Heart right ventricle (tissue), 16 donors: Measurements from ENCODE around the gene HSFY1. TPM values are rescaled to one million over a fixed set of nuclear protein-coding genes. Genes with fewer than 3 reads are reported as not detected.
"Not testable (repeated sequence)": the region's sequence is repeated elsewhere in the genome, so short reads cannot be mapped to it uniquely, and the experiment has no call there.

Experiments used
- ATAC-seq, 8 donors: fragments of 200-7000 bp; cut with Tn5 transposase; one replicate each; pipeline ENCODE4 v1.9.1; 2020; ENCODE audit warnings: mild to moderate bottlenecking in 8 of 8, moderate library complexity in 8 of 8, moderate number of reproducible peaks in 1 of 8
- DNase-seq, 2 donors: peaks; one replicate each; pipeline ENCODE4 v3.0.0-alpha.2; 2020
- H3K27ac ChIP-seq, 10 donors: fragments of 200-600 bp; sonication (generic) in 2 of 10; one replicate each; pipeline versions ENCODE4 v1.5.0 to v1.8.0; 2020 to 2022; ENCODE audit warnings: mild to moderate bottlenecking in 3 of 10
- H3K27me3 ChIP-seq, 7 donors: fragments of 200-600 bp; one replicate each; pipeline ENCODE4 v1.8.0; 2021 to 2022; ENCODE audit warnings: mild to moderate bottlenecking in 2 of 7
- H3K36me3 ChIP-seq, 9 donors: fragments of 200-600 bp; sonication (generic) in 1 of 9; one replicate each; pipeline versions ENCODE4 v1.5.0 to v1.8.0; 2020 to 2022; ENCODE audit warnings: mild to moderate bottlenecking in 2 of 9
- H3K4me1 ChIP-seq, 9 donors: fragments of 200-600 bp; sonication (generic) in 1 of 9; one replicate each; pipeline versions ENCODE4 v1.5.0 to v1.8.0; 2020 to 2022; ENCODE audit warnings: mild to moderate bottlenecking in 4 of 9
- H3K4me3 ChIP-seq, 10 donors: fragments of 200-600 bp; sonication (generic) in 2 of 10; one replicate each; pipeline versions ENCODE4 v1.5.0 to v1.8.0; 2020 to 2022; ENCODE audit warnings: mild to moderate bottlenecking in 7 of 10, moderate library complexity in 2 of 10
- H3K9me3 ChIP-seq, 11 donors: fragments of 200-600 bp in 10 of 11; sonication (generic) in 2 of 11; one replicate each; pipeline versions ENCODE4 v1.5.0 to v1.8.0; 2013 to 2022; ENCODE audit warnings: mild to moderate bottlenecking in 2 of 11, control low read depth in 1 of 11, moderate library complexity in 1 of 11
- WGBS, 2 donors: extraction: QIAGEN DNeasy Blood & Tissue Kit; methylation state at CpG; one replicate each; pipeline ENCODE4 v1.1.7; 2013; ENCODE audit warnings: inconsistent platforms in 1 of 2; 5-methylcytosine and 5-hydroxymethylcytosine counted together
- intact Hi-C, 10 donors: fragments of 100-400 bp; cut with DNase I; formaldehyde crosslinking; loops; one replicate each; pipeline versions ENCODE4 v1.11.1 to v1.14.2; 2022
- long read RNA-seq, 3 donors: library from polyadenylated mRNA; unstranded; transcript quantifications; one replicate each; pipeline ENCODE4 v2.0.0, GENCODE V29; 2020 to 2021
- polyA plus RNA-seq, 2 donors: library from polyadenylated mRNA; stranded (reverse); fragments of 200-250 nt; gene quantifications; one replicate each; pipeline ENCODE4 v1.2.3, GENCODE V29; 2013
- total RNA-seq, 10 donors: library from RNA; stranded (reverse); fragmentation: NEBNext Ultra II Directional in 3 of 10; extraction: Animal tissue kit (Norgen Biotek cat#: 25700) in 3 of 10; gene quantifications; one replicate each; pipeline versions ENCODE4 v1.2.1 to v1.2.4, GENCODE V29; 2021 to 2023
- donor health status: Arrhythmogenic right ventricular cardiomyopathy.
- donor health status: ischemic (EF 13 %, LVEDD 7.1; RV severe dilation, severe dysfunction).
- donor health status: healthy with polysubstance abuse.
- donor health status: DM: no; HTN: yes; CAD: no.
- donor health status: DM: no; HTN: no; CAD: no.
- donor health status: ischemic (EF 25% LVEDD 6.9; RV normal size, moderate dysfunction).
- donor health status: ischemic (EF 25% LVEDD 5.7; RV mildly dilated, moderate dysfunction).
- donor health status: healthy.
- donor health status: DM: yes; HTN: yes; CAD: no.
- donor health status: Ischemic cardiomyopathy.
- donor health status: ischemic (EF 35%, LVEDD 5.7; RV mildly dilated, moderate dysfunction).
- donor health status: nonischemic (EF 11% LVEDD 7.7; RV severe dilation, severe dysfunction).
- donor health status: DM: yes; HTN: yes; CAD: no.
- donor health status: PGD.
- donor health status: ischemic (EF 29% LVEDD 5.4; RV normal size, mild dysfunction).
- donor health status: nonischemic (EF 23%, LVEDD 6.1; RV moderate dilation, normal function).

HSFY1 gene, protein sequence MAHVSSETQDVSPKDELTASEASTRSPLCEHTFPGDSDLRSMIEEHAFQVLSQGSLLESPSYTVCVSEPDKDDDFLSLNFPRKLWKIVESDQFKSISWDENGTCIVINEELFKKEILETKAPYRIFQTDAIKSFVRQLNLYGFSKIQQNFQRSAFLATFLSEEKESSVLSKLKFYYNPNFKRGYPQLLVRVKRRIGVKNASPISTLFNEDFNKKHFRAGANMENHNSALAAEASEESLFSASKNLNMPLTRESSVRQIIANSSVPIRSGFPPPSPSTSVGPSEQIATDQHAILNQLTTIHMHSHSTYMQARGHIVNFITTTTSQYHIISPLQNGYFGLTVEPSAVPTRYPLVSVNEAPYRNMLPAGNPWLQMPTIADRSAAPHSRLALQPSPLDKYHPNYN
- total RNA-seq (not detected), polyA plus RNA-seq (not detected)
- long read RNA-seq, donor 1, result 0 reads
- long read RNA-seq, donor 2, result 0 reads
- long read RNA-seq, donor 3, result 0 reads

GRCh38 chrY:18546420-18546819, at the start of gene HSFY1:
HSFY1 (plus strand) TSS chrY:18546720; CDS start chrY:18546788, 68 bp downstream.
- no CpG with 5 or more reads among the region's 1 CpG for WGBS, 2 donors
- H3K4me1 ChIP-seq, H3K36me3 ChIP-seq, H3K27me3 ChIP-seq, ATAC-seq, H3K27ac ChIP-seq, H3K4me3 ChIP-seq, H3K9me3 ChIP-seq, intact Hi-C loops, DNase-seq: not testable (repeated sequence)

- DNase-seq, H3K27ac ChIP-seq, intact Hi-C loops, H3K27me3 ChIP-seq, ATAC-seq, H3K9me3 ChIP-seq, H3K4me1 ChIP-seq, H3K36me3 ChIP-seq, H3K4me3 ChIP-seq: not testable (repeated sequence)
- no CpG with 5 or more reads among the region's 5 CpGs for whole genome bisulfite sequencing, 2 donors
Measured at GRCh38 chrY:18504266-18504665, 42.3 kb upstream of the HSFY1 start.

DNA sequence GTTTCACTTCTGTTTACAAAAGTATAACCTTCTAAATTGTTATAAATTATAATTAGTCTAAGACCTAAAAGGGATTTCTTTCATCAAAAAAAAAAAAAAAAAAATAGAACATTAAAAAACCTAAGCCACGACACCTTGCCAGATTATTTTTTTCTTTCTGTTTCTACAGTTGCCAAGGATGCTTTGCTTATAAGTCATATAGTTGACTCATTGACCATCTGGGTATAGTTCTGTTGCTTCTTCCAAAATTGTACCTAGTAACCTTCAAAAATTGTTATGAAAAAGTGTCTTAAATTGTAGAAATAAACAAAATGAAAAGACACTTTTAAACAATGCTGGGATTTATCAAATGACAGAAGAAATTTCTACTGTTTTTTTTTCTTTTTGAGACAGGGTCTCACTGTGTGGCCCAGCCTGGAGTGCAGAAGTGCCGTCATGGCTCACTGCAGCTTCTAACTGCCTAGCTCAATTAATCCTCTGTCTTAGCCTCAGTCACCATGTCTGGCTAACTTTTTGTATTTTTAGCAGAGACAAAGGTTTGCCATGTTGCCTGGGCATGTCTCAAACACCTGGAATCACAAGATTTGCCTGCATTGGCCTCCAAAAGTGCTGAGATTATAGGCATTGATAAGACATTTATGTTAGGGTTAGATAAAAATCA, 15.4 kb upstream of the HSFY1 start:
- ATAC-seq, H3K27ac ChIP-seq, DNase-seq, H3K36me3 ChIP-seq, H3K4me3 ChIP-seq, H3K27me3 ChIP-seq, H3K9me3 ChIP-seq, intact Hi-C loops, H3K4me1 ChIP-seq: not testable (repeated sequence)
- WGBS, 2 donors, result no CpG with 5 or more reads among the region's 2 CpGs

DNA sequence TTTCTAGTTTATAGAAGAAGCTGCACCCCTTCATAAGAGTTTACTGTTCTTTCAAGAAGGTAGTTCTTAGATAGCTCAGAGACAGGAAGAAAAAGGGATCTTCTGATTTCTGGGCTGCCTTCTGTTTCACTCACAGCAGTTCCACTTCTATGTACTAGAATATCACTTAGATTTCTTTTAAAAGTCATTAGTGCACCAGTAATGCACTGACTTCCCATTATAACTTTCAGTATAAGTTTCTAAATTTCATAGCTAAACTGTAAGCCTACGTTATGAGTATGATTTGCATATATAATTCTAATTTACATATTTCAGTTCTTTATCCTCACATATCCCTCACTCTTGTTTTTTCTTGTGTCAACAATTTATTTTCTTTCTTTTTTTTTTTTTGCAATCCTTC, 7.6 kb upstream of the HSFY1 start:
- H3K36me3 ChIP-seq, intact Hi-C loops, H3K4me3 ChIP-seq, H3K27me3 ChIP-seq, H3K9me3 ChIP-seq, H3K4me1 ChIP-seq, H3K27ac ChIP-seq, DNase-seq, ATAC-seq: not testable (repeated sequence)
- whole genome bisulfite sequencing, 2 donors, result no CpG with 5 or more reads among the region's 1 CpG

GRCh38 chrY:18553132-18553531, 6.6 kb downstream of the HSFY1 start:
- H3K4me3 ChIP-seq, H3K36me3 ChIP-seq, H3K4me1 ChIP-seq, intact Hi-C loops, H3K27ac ChIP-seq, ATAC-seq, H3K27me3 ChIP-seq, DNase-seq, H3K9me3 ChIP-seq: not testable (repeated sequence)
- no CpG with 5 or more reads among the region's 3 CpGs for WGBS, 2 donors

DNA sequence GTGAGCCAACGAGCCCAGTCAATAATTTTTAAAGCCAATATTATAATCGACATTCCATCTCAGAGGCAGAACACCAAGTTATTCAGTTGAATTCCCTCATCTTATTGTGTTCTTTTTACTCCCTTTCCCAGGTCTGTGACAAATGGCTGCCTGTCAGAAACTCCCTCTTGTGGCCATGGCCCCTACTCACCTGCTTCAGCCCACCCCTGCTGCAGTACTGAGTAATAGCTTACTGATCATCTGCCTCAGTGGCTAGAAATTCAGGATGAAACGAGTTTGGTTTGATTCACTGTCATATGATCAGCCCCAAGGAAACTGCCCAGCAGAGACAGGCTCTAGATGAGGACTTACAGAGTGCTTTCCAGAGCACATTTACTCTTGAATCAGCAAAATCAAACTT, 19.4 kb downstream of the HSFY1 start:
- H3K9me3 ChIP-seq, H3K4me3 ChIP-seq, ATAC-seq, H3K27me3 ChIP-seq, H3K27ac ChIP-seq, H3K36me3 ChIP-seq, intact Hi-C loops, DNase-seq, H3K4me1 ChIP-seq: not testable (repeated sequence)
- WGBS, 2 donors, result no CpG with 5 or more reads among the region's 3 CpGs

Other genes with a start within 250 kb of the HSFY1 start
- gene HSFY2, start 227.0 kb downstream of the HSFY1 start, total RNA-seq, result under 1 TPM in 3 of 10 donors, not detected in 7; 0.16 to 0.32 (median 0.30) TPM
- under 1 TPM; 0.03 to 0.29 TPM for gene HSFY2, start 227.0 kb downstream of the HSFY1 start, polyA plus RNA-seq